Measurements from ENCODE around the gene SH2D3A. TPM values are rescaled to one million over a fixed set of nuclear protein-coding genes. Genes with fewer than 3 reads are reported as not detected.

The SH2D3A gene
- total and polyA plus RNA-seq, 3 experiments from 2014 or later = 21.3 to 40.6 (median 21.3) TPM

Other genes with a start within 250 kb of the SH2D3A start
- gene TNFSF9, start 236.4 kb downstream of the SH2D3A start, total RNA-seq = 10 to 100 TPM; 11.3 to 12.1 TPM
- gene TNFSF9, start 236.4 kb downstream of the SH2D3A start, polyA plus RNA-seq = 4.5 TPM
- 10 to 100 TPM; 63.1 to 70.0 TPM for gene CD70, start 176.3 kb downstream of the SH2D3A start, total RNA-seq
- 4.0 TPM for gene CD70, start 176.3 kb downstream of the SH2D3A start, polyA plus RNA-seq
- gene TNFSF14, start 97.3 kb downstream of the SH2D3A start, total RNA-seq = 100 to 1,000 TPM; 111 to 116 TPM
- 30.7 TPM for gene TNFSF14, start 97.3 kb downstream of the SH2D3A start, polyA plus RNA-seq
- 1 to 10 TPM; 1.6 to 1.7 TPM for gene C3, start 46.8 kb downstream of the SH2D3A start, total RNA-seq
- not detected for gene C3, start 46.8 kb downstream of the SH2D3A start, polyA plus RNA-seq
- gene GPR108, start 29.9 kb downstream of the SH2D3A start, total RNA-seq = 10 to 100 TPM; 72.0 to 74.0 TPM
- gene GPR108, start 29.9 kb downstream of the SH2D3A start, polyA plus RNA-seq = 108 TPM
- 10 to 100 TPM; 44.6 to 47.8 TPM for gene TRIP10, start 27.8 kb downstream of the SH2D3A start, total RNA-seq
- 2.0 TPM for gene TRIP10, start 27.8 kb downstream of the SH2D3A start, polyA plus RNA-seq
- 10 to 100 TPM; 51.9 to 52.9 TPM for gene VAV1, start 5.3 kb upstream of the SH2D3A start, total RNA-seq
- gene VAV1, start 5.3 kb upstream of the SH2D3A start, polyA plus RNA-seq = 28.4 TPM
- gene ADGRE1, start 120.1 kb upstream of the SH2D3A start, total RNA-seq = under 1 TPM; 0.53 to 0.59 TPM
- 0.36 TPM for gene ADGRE1, start 120.1 kb upstream of the SH2D3A start, polyA plus RNA-seq

Data from CD8-positive, alpha-beta memory T cell (primary cell).